HepG2 (cell line): ENCODE measurements around the gene PIK3CA.

Source experiments
- ARHGAP35 ChIP-seq: sonication (generic); formaldehyde crosslinking; IDR thresholded peaks from 2 replicates; pipeline ENCODE4 v1.9.0; 2022; ENCODE audit warnings: mild to moderate bottlenecking, inconsistent platforms, moderate library complexity, missing genetic modification reagents, borderline replicate concordance
- CEBPB ChIP-seq: IDR thresholded peaks from 2 replicates; pipeline ENCODE4 v1.6.1; 2011; ENCODE audit warnings: low read depth, low read length, improper control_type of control experiment, borderline replicate concordance
- KDM5A ChIP-seq: fragments of 200-600 bp; sonication (generic); IDR thresholded peaks from 2 replicates; pipeline ENCODE4 v1.7.0; 2018; ENCODE audit warnings: antibody characterized with exemption, mild to moderate bottlenecking, low read length, borderline replicate concordance
- MTA3 ChIP-seq: sonication (generic); formaldehyde crosslinking; IDR thresholded peaks from 2 replicates; pipeline ENCODE4 v1.4.0; 2020; ENCODE audit warnings: missing genetic modification reagents
- ZBTB21 ChIP-seq: sonication (generic); formaldehyde crosslinking; IDR thresholded peaks from 2 replicates; pipeline ENCODE4 v1.4.0; 2020; ENCODE audit warnings: missing genetic modification reagents
- ZNF3 ChIP-seq: IDR thresholded peaks from 2 replicates; pipeline ENCODE4 v1.7.0; 2017; ENCODE audit warnings: inconsistent platforms
- ZNF354B ChIP-seq: sonication (generic); formaldehyde crosslinking; IDR thresholded peaks from 2 replicates; pipeline ENCODE4 v1.8.0; 2022; ENCODE audit warnings: mild to moderate bottlenecking, missing genetic modification reagents
- TF ChIP-seq, protein P1 (sequence below): sonication (generic); formaldehyde crosslinking; IDR thresholded peaks from 2 replicates; pipeline ENCODE4 v1.5.0; 2020; ENCODE audit warnings: mild to moderate bottlenecking, missing genetic modification reagents, moderate library complexity

DNA sequence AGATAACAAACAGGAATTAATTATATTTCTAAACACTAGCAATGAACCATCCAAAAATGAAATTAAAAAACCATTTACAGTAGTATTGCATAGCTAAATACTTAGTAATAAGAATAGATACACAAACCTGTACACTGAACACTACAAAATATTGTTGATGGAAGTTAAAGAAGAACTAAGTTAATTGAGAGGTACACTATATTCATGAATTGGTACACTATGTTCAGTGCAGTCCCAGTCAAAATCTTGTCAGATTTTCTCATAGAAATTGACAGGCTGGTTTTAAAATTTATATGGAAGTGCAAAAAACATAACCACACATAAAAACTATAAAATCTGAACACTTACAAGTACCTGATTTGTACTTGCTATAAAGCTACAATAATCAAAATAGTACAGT, 24.4 kb downstream of the PIK3CA start:
- no peak for TF ChIP-seq ZBTB21
- TF ChIP-seq ARHGAP35 (CRISPR knock-in tag), result no peak
- no peak for TF ChIP-seq CEBPB
- TF ChIP-seq KDM5A, result no peak
- no peak for TF ChIP-seq ZNF354B
- TF ChIP-seq ZNF3 (CRISPR knock-in tag), result no peak
- TF ChIP-seq, protein P1, sequence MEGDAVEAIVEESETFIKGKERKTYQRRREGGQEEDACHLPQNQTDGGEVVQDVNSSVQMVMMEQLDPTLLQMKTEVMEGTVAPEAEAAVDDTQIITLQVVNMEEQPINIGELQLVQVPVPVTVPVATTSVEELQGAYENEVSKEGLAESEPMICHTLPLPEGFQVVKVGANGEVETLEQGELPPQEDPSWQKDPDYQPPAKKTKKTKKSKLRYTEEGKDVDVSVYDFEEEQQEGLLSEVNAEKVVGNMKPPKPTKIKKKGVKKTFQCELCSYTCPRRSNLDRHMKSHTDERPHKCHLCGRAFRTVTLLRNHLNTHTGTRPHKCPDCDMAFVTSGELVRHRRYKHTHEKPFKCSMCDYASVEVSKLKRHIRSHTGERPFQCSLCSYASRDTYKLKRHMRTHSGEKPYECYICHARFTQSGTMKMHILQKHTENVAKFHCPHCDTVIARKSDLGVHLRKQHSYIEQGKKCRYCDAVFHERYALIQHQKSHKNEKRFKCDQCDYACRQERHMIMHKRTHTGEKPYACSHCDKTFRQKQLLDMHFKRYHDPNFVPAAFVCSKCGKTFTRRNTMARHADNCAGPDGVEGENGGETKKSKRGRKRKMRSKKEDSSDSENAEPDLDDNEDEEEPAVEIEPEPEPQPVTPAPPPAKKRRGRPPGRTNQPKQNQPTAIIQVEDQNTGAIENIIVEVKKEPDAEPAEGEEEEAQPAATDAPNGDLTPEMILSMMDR (CRISPR knock-in tag), result no peak
- TF ChIP-seq MTA3 (CRISPR knock-in tag), result no peak
